HG02642 (cell line): Measurements from ENCODE around the gene ANO2.

ENCODE experiments used
- ATAC-seq: cut with Tn5 transposase; IDR thresholded peaks from one replicate; pipeline ENCODE4 v1.9.1; 2021; ENCODE audit warnings: mild to moderate bottlenecking; ENCODE audit not compliant: unreplicated experiment, poor library complexity

ANO2 gene

GRCh38 chr12:5921966-5922899 lies 22.8 kb downstream of the ANO2 start:
- ATAC-seq: no peak

- no peak for ATAC-seq
These were observed 23.8 kb downstream of the ANO2 start for GRCh38 chr12:5921027-5921909.

GRCh38 chr12:5916785-5917290 lies 28.2 kb downstream of the ANO2 start:
- ATAC-seq: no peak

GRCh38 chr12:5915511-5915910 lies 29.5 kb downstream of the ANO2 start:
- ATAC-seq: no peak

GRCh38 chr12:5914387-5915149 lies 30.5 kb downstream of the ANO2 start:
- no peak for ATAC-seq

- ATAC-seq: no peak
These were observed 31.7 kb downstream of the ANO2 start for GRCh38 chr12:5913387-5913786.

GRCh38 chr12:5912437-5913334 lies 32.4 kb downstream of the ANO2 start:
- ATAC-seq: no peak

GRCh38 chr12:5912011-5912410 lies 33.0 kb downstream of the ANO2 start:
- no peak for ATAC-seq

GRCh38 chr12:5910790-5911548 lies 34.1 kb downstream of the ANO2 start:
- ATAC-seq: no peak

GRCh38 chr12:5909560-5909959 lies 35.5 kb downstream of the ANO2 start:
- ATAC-seq: no peak

GRCh38 chr12:5908251-5908650 lies 36.8 kb downstream of the ANO2 start:
- ATAC-seq: no peak

GRCh38 chr12:5907807-5908206 lies 37.3 kb downstream of the ANO2 start:
- ATAC-seq: no peak

- no peak for ATAC-seq
These were observed 39.3 kb downstream of the ANO2 start for GRCh38 chr12:5905757-5906156.

- no peak for ATAC-seq
These were observed 40.1 kb downstream of the ANO2 start for GRCh38 chr12:5904969-5905368.

- ATAC-seq: no peak
These were observed 40.6 kb downstream of the ANO2 start for GRCh38 chr12:5904441-5904840.

GRCh38 chr12:5902736-5903135 lies 42.3 kb downstream of the ANO2 start:
- no peak for ATAC-seq

- no peak for ATAC-seq
These were observed 43.6 kb downstream of the ANO2 start for GRCh38 chr12:5901416-5901815.

GRCh38 chr12:5900533-5901205 lies 44.4 kb downstream of the ANO2 start:
- no peak for ATAC-seq
